HEK293 (cell line): ENCODE data around the gene SEPTIN12.

Experiments
- MYNN ChIP-seq: fragments of 450-650 bp; formaldehyde crosslinking; IDR thresholded peaks from 2 replicates; pipeline ENCODE4 v1.5.1; 2016; ENCODE audit warnings: missing biosample characterization, missing genetic modification characterization, borderline replicate concordance
- TCF7L2 ChIP-seq: IDR thresholded peaks from 2 replicates; pipeline ENCODE4 v1.6.1; 2011; ENCODE audit warnings: low read depth, mild to moderate bottlenecking, inconsistent platforms, low read length, moderate library complexity, borderline replicate concordance
- ZBTB7A ChIP-seq: fragments of 450-650 bp; formaldehyde crosslinking; IDR thresholded peaks from 2 replicates; pipeline ENCODE4 v1.5.1; 2016; ENCODE audit warnings: low read depth, missing biosample characterization, missing genetic modification characterization
- ZNF433 ChIP-seq: fragments of 450-650 bp; formaldehyde crosslinking; IDR thresholded peaks from 2 replicates; pipeline ENCODE4 v1.5.1; 2016; ENCODE audit warnings: missing biosample characterization, missing genetic modification characterization, low read depth
- TF ChIP-seq, protein P1 (sequence below): fragments of 450-650 bp; formaldehyde crosslinking; IDR thresholded peaks from 2 replicates; pipeline ENCODE4 v1.5.1; 2016; ENCODE audit warnings: missing biosample characterization, missing genetic modification characterization
- TF ChIP-seq, protein P2 (sequence below): fragments of 450-650 bp; formaldehyde crosslinking; IDR thresholded peaks from 2 replicates; pipeline ENCODE4 v1.5.1; 2017; ENCODE audit warnings: missing biosample characterization, mild to moderate bottlenecking, missing genetic modification characterization, moderate library complexity
- TF ChIP-seq, protein P3 (sequence below): fragments of 450-650 bp; formaldehyde crosslinking; IDR thresholded peaks from 2 replicates; pipeline ENCODE4 v1.5.0; 2017; ENCODE audit warnings: missing biosample characterization, missing genetic modification characterization, borderline replicate concordance
- TF ChIP-seq, protein P4 (sequence below): fragments of 450-650 bp; formaldehyde crosslinking; IDR thresholded peaks from 2 replicates; pipeline ENCODE4 v1.5.1; 2016; ENCODE audit warnings: missing biosample characterization, missing genetic modification characterization
- TF ChIP-seq, protein P5 (sequence below): fragments of 450-650 bp; formaldehyde crosslinking; IDR thresholded peaks from 2 replicates; pipeline ENCODE4 v1.5.1; 2016; ENCODE audit warnings: missing biosample characterization, missing genetic modification characterization

DNA sequence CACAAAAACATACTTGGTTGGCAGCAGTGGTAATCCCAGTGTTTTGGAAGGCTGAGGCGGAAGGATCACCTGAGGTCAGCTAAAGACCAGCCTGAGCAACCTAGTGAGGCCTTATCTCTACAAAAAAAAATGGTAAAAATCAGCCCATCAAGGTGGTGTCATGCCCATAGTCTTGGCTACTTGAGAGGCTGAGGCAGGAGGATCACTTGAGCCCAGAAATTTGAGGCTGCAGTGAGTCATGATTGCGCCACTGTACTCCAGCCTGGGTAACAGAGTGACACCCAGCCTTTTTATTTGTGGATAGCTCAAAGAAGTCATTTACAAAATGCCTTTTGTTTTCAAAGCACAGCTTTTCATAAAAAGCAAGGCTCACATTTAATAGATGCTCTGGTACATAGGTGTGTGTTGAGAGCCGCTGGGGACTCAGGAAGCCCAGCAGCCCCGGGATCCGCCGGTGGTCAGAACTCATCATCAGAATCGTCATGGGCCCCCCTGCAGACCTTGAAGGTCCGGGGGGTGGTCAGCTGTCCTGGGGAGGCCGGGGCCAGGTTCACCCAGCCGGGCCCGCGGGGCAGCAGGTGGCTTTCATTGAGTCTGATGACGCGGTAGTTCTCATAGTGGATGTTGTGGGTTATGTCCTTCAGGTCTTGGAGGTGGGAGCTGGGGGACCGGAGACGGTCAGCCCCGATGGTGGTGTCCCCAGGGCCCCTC, 10.7 kb downstream of the SEPTIN12 start:
- TF ChIP-seq ZNF433 (tag by site-specific recombination) (no peak), TCF7L2 (no peak), MYNN (no peak), ZBTB7A (no peak)
- TF ChIP-seq, protein P1, sequence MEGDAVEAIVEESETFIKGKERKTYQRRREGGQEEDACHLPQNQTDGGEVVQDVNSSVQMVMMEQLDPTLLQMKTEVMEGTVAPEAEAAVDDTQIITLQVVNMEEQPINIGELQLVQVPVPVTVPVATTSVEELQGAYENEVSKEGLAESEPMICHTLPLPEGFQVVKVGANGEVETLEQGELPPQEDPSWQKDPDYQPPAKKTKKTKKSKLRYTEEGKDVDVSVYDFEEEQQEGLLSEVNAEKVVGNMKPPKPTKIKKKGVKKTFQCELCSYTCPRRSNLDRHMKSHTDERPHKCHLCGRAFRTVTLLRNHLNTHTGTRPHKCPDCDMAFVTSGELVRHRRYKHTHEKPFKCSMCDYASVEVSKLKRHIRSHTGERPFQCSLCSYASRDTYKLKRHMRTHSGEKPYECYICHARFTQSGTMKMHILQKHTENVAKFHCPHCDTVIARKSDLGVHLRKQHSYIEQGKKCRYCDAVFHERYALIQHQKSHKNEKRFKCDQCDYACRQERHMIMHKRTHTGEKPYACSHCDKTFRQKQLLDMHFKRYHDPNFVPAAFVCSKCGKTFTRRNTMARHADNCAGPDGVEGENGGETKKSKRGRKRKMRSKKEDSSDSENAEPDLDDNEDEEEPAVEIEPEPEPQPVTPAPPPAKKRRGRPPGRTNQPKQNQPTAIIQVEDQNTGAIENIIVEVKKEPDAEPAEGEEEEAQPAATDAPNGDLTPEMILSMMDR (tag by site-specific recombination): no peak
- TF ChIP-seq, protein P2, sequence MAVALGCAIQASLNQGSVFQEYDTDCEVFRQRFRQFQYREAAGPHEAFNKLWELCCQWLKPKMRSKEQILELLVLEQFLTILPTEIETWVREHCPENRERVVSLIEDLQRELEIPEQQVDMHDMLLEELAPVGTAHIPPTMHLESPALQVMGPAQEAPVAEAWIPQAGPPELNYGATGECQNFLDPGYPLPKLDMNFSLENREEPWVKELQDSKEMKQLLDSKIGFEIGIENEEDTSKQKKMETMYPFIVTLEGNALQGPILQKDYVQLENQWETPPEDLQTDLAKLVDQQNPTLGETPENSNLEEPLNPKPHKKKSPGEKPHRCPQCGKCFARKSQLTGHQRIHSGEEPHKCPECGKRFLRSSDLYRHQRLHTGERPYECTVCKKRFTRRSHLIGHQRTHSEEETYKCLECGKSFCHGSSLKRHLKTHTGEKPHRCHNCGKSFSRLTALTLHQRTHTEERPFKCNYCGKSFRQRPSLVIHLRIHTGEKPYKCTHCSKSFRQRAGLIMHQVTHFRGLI (tag by site-specific recombination): no peak
- TF ChIP-seq, protein P3, sequence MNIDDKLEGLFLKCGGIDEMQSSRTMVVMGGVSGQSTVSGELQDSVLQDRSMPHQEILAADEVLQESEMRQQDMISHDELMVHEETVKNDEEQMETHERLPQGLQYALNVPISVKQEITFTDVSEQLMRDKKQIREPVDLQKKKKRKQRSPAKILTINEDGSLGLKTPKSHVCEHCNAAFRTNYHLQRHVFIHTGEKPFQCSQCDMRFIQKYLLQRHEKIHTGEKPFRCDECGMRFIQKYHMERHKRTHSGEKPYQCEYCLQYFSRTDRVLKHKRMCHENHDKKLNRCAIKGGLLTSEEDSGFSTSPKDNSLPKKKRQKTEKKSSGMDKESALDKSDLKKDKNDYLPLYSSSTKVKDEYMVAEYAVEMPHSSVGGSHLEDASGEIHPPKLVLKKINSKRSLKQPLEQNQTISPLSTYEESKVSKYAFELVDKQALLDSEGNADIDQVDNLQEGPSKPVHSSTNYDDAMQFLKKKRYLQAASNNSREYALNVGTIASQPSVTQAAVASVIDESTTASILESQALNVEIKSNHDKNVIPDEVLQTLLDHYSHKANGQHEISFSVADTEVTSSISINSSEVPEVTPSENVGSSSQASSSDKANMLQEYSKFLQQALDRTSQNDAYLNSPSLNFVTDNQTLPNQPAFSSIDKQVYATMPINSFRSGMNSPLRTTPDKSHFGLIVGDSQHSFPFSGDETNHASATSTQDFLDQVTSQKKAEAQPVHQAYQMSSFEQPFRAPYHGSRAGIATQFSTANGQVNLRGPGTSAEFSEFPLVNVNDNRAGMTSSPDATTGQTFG: no peak
- TF ChIP-seq, protein P4, sequence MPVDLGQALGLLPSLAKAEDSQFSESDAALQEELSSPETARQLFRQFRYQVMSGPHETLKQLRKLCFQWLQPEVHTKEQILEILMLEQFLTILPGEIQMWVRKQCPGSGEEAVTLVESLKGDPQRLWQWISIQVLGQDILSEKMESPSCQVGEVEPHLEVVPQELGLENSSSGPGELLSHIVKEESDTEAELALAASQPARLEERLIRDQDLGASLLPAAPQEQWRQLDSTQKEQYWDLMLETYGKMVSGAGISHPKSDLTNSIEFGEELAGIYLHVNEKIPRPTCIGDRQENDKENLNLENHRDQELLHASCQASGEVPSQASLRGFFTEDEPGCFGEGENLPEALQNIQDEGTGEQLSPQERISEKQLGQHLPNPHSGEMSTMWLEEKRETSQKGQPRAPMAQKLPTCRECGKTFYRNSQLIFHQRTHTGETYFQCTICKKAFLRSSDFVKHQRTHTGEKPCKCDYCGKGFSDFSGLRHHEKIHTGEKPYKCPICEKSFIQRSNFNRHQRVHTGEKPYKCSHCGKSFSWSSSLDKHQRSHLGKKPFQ (tag by site-specific recombination): no peak
- TF ChIP-seq, protein P5, sequence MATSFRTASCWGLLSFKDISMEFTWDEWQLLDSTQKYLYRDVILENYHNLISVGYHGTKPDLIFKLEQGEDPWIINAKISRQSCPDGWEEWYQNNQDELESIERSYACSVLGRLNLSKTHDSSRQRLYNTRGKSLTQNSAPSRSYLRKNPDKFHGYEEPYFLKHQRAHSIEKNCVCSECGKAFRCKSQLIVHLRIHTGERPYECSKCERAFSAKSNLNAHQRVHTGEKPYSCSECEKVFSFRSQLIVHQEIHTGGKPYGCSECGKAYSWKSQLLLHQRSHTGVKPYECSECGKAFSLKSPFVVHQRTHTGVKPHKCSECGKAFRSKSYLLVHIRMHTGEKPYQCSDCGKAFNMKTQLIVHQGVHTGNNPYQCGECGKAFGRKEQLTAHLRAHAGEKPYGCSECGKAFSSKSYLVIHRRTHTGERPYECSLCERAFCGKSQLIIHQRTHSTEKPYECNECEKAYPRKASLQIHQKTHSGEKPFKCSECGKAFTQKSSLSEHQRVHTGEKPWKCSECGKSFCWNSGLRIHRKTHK (tag by site-specific recombination): no peak
